Measurements from ENCODE around the gene ASS1.

Gene ASS1

GRCh38 chr9:130477564-130477963 is 32.8 kb downstream of the ASS1 start:
- DNase-seq: no peak

GRCh38 chr9:130478152-130478551 is 33.4 kb downstream of the ASS1 start:
- no peak for DNase-seq

GRCh38 chr9:130478736-130479575 is 34.2 kb downstream of the ASS1 start:
- DNase-seq: no peak

GRCh38 chr9:130479587-130479986 is 34.8 kb downstream of the ASS1 start:
- DNase-seq: no peak

- DNase-seq: no peak
These were observed 35.9 kb downstream of the ASS1 start for GRCh38 chr9:130480673-130481072.

- no peak for DNase-seq
These were observed 37.7 kb downstream of the ASS1 start for GRCh38 chr9:130482463-130482862.

GRCh38 chr9:130483371-130483971 is 38.7 kb downstream of the ASS1 start:
- no peak for DNase-seq

GRCh38 chr9:130484362-130485072 is 39.8 kb downstream of the ASS1 start:
- no peak for DNase-seq

GRCh38 chr9:130486103-130486502 is 41.3 kb downstream of the ASS1 start:
- DNase-seq: no peak

GRCh38 chr9:130487500-130487899 is 42.7 kb downstream of the ASS1 start:
- DNase-seq: no peak

- DNase-seq: no peak
These were observed 44.0 kb downstream of the ASS1 start for GRCh38 chr9:130488621-130489330.

- no peak for DNase-seq
These were observed 46.2 kb downstream of the ASS1 start for GRCh38 chr9:130490981-130491380.

GRCh38 chr9:130491830-130492482 is 47.2 kb downstream of the ASS1 start:
- DNase-seq: no peak

- no peak for DNase-seq
These were observed 48.3 kb downstream of the ASS1 start for GRCh38 chr9:130493021-130493420.

GRCh38 chr9:130493476-130493875 is 48.7 kb downstream of the ASS1 start:
- no peak for DNase-seq

GRCh38 chr9:130495067-130495466 is 50.3 kb downstream of the ASS1 start:
- no peak for DNase-seq

GRCh38 chr9:130497139-130497538 is 52.4 kb downstream of the ASS1 start:
- DNase-seq: no peak

GRCh38 chr9:130498298-130498917 is 53.6 kb downstream of the ASS1 start:
- DNase-seq: no peak

- no peak for DNase-seq
These were observed 54.3 kb downstream of the ASS1 start for GRCh38 chr9:130498918-130499698.

- no peak for DNase-seq
These were observed 55.1 kb downstream of the ASS1 start for GRCh38 chr9:130499804-130500263.
